Femur (tissue), 1 donor: ENCODE measurements around the gene STX8.
"Not testable (repeated sequence)": the region's sequence is repeated elsewhere in the genome, so short reads cannot be mapped to it uniquely, and the experiment has no call there.

Experiments used
- DNase-seq: peaks from one replicate; pipeline ENCODE4 v3.0.0-alpha.2; 2017

The STX8 gene, protein sequence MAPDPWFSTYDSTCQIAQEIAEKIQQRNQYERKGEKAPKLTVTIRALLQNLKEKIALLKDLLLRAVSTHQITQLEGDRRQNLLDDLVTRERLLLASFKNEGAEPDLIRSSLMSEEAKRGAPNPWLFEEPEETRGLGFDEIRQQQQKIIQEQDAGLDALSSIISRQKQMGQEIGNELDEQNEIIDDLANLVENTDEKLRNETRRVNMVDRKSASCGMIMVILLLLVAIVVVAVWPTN

DNA sequence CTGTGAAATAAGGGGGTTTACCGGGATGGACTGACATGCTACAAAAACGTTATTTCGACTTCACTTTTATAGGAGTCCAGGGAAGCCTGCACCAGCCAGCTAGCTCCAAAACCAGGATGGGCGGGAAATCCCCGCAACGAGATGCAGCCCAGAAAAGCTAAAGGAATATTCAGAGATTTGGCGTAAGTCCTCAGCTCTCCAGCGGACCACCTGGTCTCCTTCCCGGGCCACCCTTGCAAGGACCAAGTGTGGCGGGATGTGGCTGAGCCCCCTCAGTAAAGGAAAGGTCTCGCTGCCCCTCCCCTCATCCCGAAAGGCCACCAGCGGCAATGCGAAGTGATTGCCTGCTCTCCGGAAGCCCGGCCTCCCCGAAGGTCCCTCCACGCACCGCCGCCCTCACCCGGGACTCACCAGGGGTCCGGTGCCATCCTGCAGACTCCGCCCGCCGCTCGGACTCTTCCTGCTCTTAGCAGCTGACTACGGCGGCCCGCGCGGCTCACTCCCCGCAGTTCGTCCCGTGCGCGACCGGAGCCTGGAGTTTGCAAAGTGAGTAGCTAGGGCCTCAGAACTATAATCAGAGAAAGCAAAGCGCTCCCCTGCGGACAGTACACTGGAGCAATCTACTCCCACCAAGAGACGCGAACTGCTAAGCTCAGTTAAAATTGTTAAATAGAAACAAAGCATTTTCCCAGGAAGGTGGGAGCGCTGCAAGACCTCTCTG is at the start of gene STX8:
Gene STX8, minus strand, starts transcription at position 440 of the 721 bp plus-strand sequence. Its CDS starts 12 bp downstream, at position 428.
- peak; percentile 94 for DNase-seq

DNA sequence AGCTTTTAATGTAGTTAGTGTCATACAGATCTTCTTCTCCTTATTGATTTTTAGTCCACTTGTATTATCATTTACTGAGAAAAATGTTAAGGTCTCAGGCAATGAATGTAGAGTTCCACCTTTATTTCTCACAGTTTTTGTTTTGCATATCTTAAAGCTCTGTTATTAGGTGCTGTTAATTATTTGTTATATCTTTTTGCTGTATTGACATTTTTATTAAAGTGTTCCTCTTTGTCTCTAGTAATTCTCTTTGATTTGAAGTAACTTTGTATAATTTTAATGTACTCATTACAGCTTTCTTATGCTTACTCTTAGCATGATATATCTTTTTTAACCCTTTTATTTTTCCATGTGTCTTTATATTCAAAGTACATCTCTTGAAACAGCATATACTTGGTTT is 47.3 kb upstream of the STX8 start:
- no peak for DNase-seq

DNA sequence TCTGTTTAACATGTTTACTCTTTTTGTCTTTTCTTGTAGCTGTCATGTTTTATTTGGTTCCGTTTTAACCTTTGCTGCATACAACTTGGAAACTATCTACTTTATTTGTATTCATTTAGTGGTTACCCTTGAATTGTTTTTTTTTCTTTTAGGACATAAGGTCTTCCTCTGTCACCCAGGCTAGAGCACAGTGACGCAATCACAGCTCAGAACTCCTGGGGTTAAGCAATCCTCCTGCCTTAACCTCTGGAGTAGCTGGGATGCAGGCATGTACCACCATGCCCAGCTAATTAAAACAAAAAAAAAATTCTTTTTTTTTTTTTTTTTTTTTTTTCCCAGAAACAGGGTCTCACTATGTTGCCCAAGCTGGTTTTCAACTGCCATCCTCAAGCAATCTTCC is 39.9 kb upstream of the STX8 start:
- no peak for DNase-seq

DNA sequence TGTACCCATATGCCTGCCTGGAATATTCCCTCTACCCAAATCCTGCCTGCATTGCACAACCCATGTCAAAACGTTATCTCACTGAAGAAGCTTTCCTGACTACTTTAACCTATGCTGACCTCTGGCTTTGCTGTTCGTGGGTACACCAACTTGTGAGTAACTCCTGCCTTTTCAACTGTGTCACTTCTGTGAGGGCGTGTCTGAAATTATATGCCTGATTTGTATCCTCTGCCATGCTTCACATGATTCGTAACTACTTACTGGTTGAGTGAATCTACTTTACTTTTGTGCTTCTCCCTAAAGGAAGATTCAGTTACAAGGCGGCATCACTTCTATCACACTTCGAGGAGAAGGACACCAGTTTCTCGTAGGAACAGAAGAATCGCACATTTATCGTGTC is 36.4 kb upstream of the STX8 start:
- DNase-seq, result no peak

DNA sequence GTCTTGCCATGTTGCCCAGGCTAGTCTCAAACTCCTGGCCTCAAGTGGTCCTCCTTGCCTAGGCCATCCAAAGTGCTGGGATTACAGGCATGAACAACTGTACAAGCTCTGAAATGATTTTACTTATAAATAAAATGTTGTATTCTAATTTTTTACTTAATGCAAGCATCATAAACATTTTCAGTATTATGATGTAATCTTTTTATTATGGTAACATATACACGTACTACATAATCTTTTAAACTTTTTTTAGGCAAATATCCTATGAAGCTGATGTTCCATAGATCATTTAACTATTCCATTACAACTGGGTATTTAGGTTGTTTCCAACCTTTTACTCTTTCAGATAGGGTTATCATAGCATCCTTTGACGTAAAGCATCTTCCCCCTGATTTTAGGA is 35.9 kb upstream of the STX8 start:
- DNase-seq, result no peak

GRCh38 chr17:9607058-9607457 is 31.4 kb upstream of the STX8 start:
- DNase-seq, result not testable (repeated sequence)

DNA sequence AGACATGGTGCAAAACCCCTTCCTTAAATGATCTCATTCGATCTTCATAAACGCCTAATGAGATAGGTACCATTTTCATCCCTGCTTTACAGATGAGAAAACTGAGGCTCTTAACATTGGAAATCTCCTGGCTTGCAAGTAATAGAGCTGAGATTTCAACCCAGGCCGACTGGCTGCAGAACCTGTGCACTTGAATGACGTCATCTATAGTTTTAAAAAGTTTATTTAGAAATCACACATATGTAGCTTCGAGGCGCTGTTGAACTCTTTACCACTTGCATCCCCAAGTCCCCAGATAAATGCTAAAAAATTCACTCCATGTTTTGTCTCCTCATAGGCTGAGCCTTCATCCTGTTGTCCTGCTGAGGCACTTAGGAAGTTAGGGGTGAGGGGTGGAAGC is 30.8 kb upstream of the STX8 start:
- no peak for DNase-seq

DNA sequence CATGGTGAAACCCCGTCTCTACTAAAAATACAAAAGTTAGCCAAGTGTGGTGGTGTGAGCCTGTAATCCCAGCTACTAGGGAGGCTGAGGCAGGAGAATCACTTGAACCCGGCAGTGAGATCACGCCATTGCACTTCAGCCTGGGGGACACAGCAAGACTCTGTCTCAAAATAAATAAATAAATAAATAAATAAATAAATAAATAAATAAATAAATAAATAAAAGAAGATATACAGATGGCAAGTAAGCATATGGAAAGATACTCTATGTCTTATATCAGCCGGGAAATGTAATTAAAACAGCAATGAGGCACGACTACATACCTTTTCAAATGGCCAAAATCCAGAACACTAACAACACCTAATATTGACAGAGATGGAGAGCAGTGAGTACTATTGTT is 29.0 kb upstream of the STX8 start:
- DNase-seq, result not testable (repeated sequence)

- no peak for DNase-seq
These were observed 23.0 kb upstream of the STX8 start for GRCh38 chr17:9598661-9599060.

DNA sequence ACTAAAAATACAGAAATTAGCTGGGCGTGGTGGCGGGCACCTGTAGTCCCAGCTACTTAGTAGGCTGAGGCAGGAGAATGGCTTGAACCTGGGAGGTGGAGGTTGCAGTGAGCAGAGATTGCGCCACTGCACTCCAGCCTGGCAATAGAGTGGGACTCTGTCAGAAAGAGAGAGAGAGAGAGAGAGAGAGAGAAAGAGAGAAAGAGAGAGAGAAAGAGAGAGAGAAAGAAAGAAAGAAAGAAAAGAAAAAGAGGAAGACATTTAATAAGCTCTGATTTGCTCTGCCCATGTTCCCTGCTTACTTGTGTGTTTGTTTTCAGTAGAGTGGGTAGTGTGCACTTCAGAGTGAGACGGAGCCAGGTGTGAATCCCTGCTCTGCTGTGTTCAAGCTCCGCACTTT is 22.0 kb upstream of the STX8 start:
- DNase-seq, result not testable (repeated sequence)

- DNase-seq, result no peak
These were observed 18.4 kb upstream of the STX8 start for GRCh38 chr17:9594065-9594464.

GRCh38 chr17:9587969-9588656 is 12.5 kb upstream of the STX8 start:
- DNase-seq, result no peak

- DNase-seq, result no peak
These were observed 1.7 kb upstream of the STX8 start for GRCh38 chr17:9577373-9577709.

DNA sequence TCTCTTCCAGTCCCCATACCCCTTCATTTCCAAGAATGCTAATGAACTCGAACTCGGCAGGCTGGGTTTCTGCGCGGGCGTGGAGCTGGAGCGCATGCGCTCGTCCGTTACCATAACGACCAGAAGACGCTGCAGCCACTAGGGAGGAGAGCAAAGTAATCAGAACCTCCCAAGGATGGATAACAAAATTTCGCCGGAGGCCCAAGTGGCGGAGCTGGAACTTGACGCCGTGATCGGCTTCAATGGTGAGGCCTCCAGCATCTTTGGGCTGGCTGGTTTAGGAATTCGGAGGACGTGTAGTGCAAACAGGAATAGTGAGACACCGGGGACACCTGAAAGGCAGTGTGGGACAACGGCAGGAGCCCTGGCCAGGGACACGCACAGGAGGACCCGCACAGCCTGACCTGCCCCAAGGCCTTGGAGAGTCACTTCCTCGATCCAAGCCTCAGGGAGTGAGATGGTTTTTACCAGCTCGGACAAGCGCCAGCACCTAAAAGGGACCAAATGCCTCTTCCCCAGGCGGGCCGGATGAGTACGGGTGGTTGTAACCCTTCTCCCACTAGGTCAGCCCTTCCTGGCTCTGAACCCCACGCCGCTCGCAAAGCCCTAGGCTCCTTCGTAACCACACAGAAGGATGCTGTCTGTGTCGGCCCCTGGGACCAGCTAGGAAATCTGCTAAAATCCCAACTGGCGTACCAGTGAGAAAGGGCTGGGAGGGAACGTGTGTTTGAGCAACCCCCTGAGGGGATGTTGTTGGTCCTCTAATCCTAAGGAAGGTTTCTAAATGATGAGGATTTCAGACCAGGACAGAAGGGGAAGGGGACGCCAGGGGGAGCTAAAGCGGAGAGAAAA is 1.1 kb upstream of the STX8 start, which contains the start of gene CFAP52:
Gene CFAP52, plus strand, starts transcription at position 122 of the 852 bp plus-strand sequence. Its CDS starts 54 bp downstream, at position 176.
- peak; percentile 87 for DNase-seq

GRCh38 chr17:9571201-9571600 is 4.4 kb downstream of the STX8 start:
- DNase-seq, result no peak

- DNase-seq, result no peak
These were observed 6.5 kb downstream of the STX8 start for GRCh38 chr17:9568957-9569588.

- DNase-seq, result no peak
These were observed 7.6 kb downstream of the STX8 start for GRCh38 chr17:9568004-9568403.

DNA sequence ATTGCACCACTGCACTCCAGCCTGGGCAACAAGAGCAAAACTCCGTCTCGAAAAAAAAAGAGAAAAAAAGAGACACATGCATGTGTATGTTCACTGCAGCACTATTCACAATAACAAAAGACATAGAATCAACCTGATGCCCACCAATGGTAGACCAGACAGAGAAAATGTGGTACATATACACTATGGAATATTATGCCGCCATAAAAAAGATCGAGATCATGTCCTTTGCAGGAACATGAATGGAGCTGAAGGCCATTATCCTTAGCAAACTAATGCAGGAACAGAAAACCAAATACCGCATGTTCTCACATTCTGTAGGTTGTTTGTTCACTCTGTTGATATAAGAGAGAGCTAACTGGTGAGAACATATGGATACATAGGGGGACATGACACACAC is 8.9 kb downstream of the STX8 start:
- not testable (repeated sequence) for DNase-seq

DNA sequence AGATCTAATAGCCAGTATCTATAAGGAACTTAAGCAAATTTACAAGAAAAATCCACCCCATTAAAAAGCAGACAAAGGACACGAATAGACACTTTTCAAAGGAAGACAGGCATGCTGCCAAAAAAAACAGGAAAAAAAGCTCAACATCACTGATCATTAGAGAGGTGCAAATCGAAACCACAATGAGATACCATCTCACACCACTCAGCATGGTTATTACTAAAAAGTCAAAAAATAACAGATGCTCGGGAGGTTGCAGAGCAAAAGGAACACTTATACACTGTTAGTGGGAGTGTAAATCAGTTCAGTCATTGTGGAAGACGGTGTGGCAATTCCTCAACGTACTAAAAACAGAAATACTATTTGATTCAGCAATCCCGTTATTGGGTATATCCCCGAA is 9.6 kb downstream of the STX8 start:
- no peak for DNase-seq

DNA sequence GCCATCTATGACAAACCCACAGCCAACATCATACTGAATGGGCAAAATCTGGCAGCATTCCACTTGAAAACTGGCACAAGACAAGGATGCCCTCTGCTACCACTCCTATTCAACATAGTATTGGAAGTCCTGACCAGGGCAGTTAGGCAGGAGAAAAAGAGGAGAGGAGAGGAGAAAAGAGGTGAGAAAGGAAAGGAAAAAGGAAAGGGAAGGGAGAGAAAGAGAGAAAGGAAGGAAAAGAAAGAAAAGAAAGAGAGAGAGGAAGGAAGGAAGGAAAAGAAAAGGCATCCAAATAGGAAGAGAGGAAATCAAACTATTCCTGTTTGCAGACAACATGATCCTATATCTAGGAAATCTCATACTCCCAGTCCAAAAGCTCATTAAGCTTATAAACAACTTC is 11.5 kb downstream of the STX8 start:
- DNase-seq, result no peak

DNA sequence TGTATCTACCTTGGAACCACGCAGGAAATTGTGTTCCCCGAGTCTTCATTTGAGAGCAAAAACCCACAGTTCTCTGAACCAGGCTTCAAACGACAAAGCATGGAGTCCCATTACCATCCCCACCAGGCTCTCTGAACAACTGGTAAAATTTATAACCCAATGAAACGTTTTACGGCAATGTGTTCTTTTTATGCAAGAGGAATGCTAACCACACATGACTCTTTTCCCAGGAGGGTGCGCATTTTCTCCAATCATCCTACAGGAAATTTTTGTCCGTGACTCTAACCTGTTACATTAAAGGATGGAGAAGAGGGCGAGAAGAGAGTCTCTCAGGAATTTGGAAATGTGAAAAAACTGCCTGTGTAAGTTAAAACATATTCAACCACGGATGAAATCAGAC is 17.8 kb downstream of the STX8 start:
- no peak for DNase-seq

- DNase-seq, result no peak
These were observed 18.4 kb downstream of the STX8 start for GRCh38 chr17:9557161-9557755.
